CD4-positive, alpha-beta T cell treated with Interferon gamma for 1 hour (primary cell): ENCODE results near the gene PANX1.

Experiments used
- DNase-seq: peaks from one replicate; pipeline ENCODE4 v3.0.0-alpha.2; 2020

PANX1 gene

DNA sequence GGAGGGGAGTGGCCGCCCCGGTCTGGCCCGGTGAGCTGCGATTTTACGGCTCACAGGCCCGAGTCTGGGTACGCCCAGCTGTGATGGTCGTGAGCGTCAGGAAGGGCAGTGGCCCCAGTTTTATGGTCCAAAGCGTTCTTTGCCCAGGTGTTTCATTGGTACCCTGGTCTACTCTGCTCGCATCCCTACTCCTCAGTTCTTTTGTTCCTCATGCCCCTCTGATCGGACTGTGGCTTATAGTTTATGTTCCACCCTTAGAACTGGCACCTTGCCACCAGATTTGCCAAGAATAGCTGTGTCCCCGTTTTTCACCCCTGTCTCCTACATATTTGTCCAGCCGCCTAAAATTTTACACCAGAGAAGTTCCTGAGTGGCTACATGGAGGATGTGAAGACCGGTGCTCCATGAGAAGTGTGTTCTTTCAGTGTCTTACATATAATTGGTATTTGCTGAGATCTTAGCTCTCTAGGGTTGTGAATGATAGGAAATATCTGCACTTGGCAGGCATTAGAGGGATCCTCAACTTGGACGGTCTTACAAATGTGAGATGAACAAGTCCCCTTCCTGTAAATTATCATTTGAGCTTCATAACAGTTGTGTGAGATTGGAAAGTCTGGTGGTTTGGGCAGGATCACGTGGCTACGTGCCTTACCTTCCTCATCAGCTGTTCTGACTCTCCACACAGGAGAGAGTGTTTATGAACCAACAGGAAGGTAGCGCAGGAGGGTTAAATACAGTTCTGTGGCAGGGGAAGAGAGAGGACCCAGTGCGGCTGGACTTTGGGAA lies 1.1 kb downstream of the PANX1 start:
- no peak for DNase-seq

DNA sequence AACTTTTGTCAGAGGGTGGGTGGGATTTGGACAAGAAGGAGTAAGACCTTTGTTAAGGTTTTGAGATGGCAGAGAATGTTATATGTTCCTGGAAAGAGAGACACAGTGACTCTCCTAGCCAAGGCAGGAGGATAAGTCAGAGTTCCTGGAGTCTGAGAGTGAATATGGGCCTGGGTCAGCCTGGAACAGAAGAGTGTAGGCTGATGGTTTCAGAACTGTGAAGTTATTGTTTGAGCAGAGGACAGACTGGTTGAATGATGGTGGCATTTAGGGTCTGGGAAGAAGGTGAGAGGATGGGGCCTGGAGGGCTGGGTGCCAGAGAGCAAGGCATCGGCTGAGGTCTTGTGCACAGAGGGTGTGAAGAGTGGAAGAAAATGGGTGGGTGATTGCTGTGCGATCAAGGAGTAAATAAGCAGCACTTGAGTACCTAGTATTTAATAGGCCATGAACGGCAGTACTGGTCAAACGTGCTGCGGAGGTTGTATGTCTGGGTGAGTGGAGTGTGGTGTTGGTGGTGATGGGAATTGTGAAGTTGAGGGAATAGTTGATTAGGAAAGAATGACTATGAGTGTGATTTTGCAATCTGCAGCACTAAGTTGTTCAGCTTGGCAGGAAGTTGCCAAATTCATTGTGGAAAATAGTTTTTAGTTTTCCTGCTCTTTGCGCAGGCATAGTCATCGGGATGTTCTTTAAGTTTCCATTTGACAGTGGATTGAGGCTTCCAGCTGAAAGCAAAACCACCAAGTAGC lies 1.8 kb downstream of the PANX1 start:
- DNase-seq = no peak

GRCh38 chr11:94131047-94131717 lies 2.5 kb downstream of the PANX1 start:
- DNase-seq = no peak

DNA sequence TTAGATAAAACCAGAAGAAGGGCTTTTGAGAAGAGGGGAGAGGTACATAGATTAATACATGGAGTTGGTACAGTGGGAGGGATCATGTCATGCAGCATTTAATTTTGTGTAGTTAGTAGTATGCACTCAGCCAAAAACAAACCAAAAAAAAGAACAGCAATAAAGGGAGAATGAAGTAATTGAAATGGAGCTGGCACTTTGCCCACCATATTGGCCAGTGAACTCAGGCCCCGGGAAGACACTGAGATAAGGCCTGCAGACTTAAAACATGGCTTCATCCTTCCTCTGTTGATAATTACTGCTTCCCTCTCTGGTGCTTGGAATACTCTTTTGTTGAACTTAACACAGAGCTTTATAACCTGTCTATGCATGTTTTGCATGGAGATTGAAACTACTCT lies 3.1 kb downstream of the PANX1 start:
- no peak for DNase-seq

- no peak for DNase-seq
Observed at GRCh38 chr11:94132152-94132558, 3.5 kb downstream of the PANX1 start.

GRCh38 chr11:94132823-94133408 lies 4.3 kb downstream of the PANX1 start:
- no peak for DNase-seq

DNA sequence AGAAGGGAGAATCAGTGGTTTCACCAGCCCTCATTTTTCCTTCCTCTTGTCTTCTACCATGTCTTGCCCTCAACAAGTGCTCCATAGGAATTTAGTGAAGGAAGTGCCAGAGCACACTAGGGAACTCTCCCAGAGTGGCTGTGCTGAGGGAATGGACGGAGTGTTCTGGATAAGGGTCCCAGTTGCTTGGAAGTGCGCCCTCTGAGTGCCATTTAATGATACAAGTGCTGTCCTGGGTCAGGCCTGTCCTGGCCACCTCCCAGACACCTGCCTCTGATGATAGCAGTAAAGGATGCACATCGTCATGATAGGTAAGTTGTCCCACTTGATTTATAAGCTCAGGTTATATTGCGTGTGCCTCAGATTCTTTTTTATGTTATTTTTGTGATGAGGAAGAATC lies 5.1 kb downstream of the PANX1 start:
- DNase-seq = no peak

- DNase-seq = no peak
Observed at GRCh38 chr11:94134651-94135512, 6.2 kb downstream of the PANX1 start.

DNA sequence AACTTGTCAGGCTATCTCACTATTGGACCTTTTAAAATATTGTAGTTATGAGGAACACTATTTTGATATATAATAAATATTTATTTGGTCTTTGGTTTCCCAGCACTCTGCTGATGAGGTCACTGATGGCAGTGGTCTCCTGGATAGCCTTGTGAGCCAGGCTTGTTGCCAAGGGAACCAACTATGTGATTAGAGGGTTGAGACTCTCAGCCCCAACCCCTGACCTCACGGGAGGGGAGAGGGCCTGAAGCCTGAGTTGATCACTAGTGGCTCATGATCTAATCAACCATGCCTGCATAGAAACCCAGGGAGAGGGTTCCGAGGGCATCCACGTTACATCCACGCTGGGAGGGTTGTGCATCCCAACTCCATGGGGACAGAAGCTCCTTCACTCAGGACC lies 10.8 kb downstream of the PANX1 start:
- no peak for DNase-seq

- no peak for DNase-seq
Observed at GRCh38 chr11:94140154-94140655, 11.6 kb downstream of the PANX1 start.

DNA sequence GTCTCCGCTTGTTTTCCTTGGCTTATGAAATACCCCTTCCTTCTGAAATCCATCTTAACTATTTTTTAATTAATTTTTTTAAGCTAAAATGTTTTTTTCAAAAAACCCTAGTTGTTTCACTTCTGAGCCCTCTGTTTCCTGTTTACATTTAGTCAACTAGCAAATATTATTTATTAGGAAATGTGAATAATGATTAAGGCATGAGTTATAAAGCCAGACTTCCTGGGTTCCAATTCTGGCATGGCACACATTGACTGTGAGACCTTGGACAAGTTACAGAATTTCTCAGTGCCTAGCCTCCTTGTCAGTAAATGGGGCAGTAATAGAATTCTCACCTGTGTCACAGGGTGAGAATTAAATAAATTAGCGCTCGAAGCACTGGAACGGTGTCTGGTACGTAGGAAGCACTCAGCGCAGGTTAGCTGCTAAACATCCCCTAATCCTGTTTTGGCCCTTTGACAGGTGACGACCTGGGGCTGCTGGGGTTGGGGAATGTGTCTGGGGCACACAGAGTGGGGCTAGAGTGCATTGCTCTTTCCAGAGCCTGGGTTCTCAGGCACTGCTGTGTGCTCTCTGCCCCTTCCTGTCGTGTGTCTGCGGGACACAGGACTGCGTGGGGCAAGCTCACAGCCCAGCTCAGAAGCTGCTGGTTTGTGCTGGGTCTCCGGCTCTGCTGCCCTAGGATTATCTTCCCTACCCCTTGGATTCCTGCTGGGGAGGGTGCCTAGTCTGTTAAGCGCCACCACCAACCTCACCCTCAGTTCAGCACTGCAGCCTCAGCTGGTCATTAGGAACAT lies 13.1 kb downstream of the PANX1 start:
- no peak for DNase-seq

GRCh38 chr11:94142308-94143281 lies 14.0 kb downstream of the PANX1 start:
- DNase-seq = no peak

GRCh38 chr11:94144216-94144615 lies 15.6 kb downstream of the PANX1 start:
- no peak for DNase-seq

GRCh38 chr11:94144664-94145063 lies 16.0 kb downstream of the PANX1 start:
- no peak for DNase-seq

DNA sequence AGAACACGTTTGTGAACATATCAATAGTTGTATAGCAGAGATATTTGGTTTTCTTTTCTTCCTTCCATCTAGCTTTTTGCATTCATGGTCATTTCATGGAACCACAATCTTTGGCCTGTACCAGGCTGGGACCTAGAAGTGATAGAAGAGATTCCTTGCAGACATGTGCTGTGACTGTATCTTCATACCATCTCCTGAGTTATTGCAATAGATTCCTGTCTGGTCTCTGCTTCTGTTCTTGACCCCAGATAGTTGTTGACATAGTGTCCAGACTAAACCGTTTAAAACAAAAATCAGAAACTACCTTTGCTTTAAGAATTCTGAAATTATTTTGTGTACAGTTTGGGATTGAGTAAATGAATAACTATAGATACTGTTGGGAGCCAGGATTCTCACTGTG lies 16.8 kb downstream of the PANX1 start:
- DNase-seq = no peak

DNA sequence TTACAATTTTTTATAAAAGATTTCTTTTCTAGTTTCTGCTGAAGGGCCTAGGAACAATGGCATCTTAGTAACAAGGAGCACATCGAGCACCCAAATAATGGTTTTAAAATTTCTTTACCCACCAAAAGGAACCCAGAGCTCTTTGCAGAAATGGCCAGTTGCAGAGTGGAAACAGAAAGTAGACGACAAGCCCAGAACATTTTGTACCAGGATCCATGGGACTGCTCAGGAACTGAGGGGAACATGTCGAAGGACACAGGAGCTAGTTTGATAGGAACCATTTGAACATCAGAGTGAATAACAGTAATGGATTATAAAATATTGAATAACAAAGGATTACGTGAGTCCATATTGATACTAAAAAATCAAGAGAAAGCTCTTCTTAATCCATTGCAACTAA lies 17.3 kb downstream of the PANX1 start:
- no peak for DNase-seq

DNA sequence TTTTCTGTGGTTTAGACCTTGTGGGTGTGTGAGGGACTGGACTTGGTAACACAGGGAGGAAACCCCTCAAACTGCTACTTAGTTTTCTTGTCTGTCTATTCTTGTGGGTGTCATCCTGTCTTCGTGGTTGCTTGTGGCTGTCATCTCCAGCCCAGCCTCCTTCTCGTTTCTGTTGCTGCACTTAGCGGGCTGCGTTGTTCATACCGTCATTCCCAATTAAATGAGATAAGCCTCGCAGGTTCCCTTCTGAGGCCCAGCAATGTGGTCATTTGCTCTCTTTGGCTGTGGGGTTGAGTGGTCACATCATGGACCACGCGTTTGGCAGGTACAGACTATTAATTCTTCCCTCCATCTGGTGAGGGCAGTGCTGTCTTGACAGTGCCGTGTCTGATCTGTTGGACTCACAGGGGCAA lies 18.8 kb downstream of the PANX1 start:
- DNase-seq = no peak

DNA sequence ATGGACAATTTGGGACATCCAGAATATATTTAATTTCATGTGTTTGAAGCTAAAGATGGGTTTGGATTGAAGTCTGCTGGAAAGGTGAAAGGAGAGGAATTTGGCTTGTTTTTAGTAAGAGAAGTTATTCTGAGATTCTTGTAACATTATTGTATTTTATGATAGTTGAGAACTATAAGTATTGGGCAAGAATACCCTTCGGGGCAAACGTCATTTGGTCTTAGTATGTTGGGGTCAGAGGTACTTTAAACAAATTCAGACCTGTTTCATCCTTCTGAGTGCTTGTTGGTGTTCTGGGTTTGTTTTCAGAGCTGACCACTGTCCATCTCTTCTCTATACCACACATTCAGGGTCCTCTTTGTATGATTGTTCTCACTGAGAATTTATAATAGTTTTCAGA lies 19.5 kb downstream of the PANX1 start:
- no peak for DNase-seq

DNA sequence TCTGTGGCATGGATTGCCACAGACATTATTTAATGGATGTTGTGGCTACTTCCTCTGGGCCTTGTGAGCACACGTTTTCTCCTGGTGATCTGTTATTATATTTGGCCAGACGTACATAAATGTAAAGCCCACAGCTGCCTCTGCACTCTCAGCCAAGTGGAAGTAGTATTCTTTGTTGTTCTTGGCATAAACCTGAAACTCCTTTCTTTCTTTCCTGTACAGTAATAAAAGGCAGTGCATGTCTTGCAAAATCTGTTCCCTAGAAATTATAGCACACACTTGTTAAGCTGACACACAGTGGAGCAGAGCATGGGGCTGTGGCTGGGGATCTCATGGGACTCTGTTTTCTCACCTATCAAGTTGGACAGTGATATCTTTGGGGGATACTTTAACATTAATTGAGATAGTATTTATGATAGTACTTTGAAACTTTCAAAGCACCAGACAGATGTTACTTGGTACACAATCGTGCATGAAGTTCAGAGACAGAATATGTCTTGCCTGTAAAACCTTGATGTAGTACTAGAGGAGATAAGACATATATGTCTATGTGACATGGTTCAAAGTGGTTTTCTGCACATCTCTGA lies 20.9 kb downstream of the PANX1 start:
- no peak for DNase-seq

DNA sequence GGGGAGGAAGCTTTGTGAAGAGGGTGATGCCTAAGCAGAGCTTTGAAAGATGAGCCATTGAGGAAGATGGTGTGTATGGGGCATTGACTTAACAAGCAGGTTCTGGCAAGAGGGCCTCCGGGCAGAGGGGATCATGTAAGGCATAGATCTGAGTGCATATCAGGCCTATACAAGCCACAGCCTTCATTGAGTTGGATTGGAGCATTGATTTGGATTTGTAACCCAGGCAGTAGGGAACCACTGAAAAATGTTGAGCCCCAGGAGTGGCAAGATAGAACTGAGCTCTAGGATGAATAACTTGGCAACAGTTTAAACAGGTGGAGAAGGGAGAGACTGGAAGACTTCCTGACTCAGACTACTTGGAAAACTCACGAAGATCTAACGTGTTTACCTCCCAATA lies 21.4 kb downstream of the PANX1 start:
- no peak for DNase-seq
